Measurements from ENCODE around the gene CWH43. TPM values are rescaled to one million over a fixed set of nuclear protein-coding genes. Genes with fewer than 3 reads are reported as not detected.
"Not testable (repeated sequence)": the region's sequence is repeated elsewhere in the genome, so short reads cannot be mapped to it uniquely, and the experiment has no call there.

The CWH43 gene
- total RNA-seq, 1 experiment from 2014 or later = not detected

- DNase-seq (ENCODE audit: low read depth) = no peak
Measured at GRCh38 chr4:48976041-48976440, 10.0 kb upstream of the CWH43 start.

DNA sequence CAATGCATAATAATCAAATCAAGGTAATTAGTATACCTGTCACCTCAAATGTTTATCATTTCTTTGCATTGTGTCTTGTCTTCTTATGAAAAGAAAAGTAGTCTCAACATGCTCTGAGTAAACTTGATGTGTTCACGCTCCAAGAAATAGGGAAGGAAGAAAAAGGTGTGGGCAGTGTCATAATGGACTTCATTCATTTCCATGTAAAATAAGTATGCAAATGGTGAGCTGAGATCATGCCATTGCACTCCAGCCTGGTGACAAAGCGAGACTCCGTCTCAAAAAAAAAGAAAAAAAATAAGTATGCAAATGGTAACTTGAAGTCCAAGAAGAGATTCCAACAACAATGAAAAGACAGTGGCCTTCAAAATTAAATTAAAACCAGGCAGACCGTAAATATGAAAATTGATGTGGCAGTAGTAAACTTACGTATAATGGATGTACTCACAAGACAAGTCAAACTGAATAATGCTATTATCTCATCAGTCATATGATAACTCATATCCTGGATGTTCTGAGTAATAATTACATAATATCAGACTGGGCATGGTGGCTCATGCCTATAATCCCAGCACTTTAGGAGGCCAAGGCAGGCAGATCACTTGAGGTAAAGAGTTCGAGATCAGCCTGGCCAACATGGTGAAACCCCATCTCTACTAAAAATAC lies 6.0 kb upstream of the CWH43 start:
- no peak for DNase-seq (ENCODE audit: low read depth)

- not testable (repeated sequence) for DNase-seq (ENCODE audit: low read depth)
Measured at GRCh38 chr4:48984005-48984404, 2.1 kb upstream of the CWH43 start.

DNA sequence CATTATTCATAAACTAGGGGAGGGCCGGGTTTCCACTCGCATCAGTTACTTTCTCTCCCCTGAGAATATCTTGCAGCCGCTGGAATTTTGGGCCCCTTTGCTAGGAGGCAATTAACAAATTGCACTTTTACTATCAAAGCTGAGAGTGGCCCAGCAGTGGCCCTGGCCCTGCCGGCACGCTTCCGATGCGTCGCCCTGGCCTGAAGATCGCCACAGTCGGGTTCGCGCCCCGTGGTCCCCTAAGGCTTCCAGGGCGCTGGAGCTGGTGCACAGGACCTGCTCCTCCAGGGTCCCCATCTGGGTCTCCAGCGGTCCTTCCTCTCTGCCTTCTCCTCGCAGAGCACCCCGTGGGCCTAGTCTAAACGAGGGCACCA lies 486 bp upstream of the CWH43 start:
- DNase-seq (ENCODE audit: low read depth) = no peak

- no peak for DNase-seq (ENCODE audit: low read depth)
Measured at GRCh38 chr4:48986654-48987164, 634 bp downstream of the CWH43 start.

DNA sequence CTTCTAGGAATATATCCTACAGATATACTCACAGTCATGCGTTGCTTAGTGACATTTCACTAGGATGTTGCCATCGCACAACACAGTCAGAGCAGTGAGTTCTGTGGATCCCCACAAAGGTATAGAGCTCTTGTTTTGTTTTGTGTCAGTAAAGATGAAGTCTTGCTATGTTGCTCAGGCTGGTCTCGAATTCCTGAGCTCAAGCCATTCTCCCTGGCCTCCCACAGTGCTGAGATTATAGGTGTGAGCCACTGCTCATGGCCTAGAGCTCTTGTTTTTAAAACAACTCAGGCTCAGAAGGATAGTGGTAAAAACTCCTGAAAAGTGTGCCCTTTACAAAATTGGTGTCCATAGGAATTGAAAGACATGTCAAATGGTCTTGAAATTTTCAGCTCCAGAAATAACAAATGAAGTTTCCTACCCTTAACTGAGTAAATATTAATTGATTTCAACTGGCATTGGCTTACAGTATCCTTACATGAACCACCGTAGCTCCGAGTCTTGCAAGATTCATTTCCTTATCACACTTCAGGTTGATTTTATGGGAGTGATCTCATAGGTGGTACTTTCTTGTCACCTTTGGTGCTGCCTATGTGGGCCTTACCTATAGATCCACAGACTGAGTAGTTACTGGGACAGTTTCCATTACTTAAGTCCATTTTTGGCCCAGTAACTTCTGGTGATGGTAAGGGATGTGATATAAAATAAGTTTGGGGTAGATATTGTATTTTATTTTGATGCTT lies 3.6 kb downstream of the CWH43 start:
- no peak for DNase-seq (ENCODE audit: low read depth)

DNA sequence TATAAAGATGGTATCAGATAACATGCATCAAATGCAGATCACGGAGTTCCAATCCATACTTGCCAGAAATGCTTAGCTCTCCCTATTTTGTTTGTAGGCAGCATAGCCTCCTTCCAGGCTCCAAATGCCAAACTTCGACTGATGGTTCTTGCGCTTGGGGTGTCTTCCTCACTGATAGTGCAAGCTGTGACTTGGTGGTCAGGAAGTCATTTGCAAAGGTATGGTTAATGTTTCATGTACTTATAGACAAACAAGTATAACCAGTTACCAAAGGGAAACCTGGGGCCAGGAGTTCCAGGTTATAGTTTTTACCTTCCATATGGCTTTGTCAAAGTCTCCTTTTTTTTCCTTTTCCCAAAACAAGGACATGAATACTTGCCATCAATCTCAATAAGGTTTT lies 5.3 kb downstream of the CWH43 start:
- DNase-seq (ENCODE audit: low read depth) = no peak

GRCh38 chr4:48997962-48998361 lies 11.9 kb downstream of the CWH43 start:
- DNase-seq (ENCODE audit: low read depth) = no peak

DNA sequence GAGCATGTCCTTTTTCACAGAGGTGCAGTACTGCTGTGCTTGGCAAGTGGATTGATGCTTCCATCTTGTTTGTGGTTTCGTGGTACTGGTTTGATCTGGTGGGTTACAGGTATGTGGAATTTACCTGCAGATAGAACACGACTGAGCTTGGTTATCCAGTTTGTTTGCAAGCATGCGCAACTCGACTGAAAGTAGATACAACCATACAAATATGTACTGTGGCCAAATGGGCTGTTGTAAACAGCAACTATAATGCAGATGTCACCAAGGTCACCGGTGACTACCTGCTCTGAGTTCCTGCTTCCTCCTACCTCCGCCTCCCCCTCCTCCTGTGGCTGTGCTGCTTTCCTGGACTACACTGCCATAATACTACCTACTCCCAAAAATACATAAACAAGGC lies 12.4 kb downstream of the CWH43 start:
- no peak for DNase-seq (ENCODE audit: low read depth)

DNA sequence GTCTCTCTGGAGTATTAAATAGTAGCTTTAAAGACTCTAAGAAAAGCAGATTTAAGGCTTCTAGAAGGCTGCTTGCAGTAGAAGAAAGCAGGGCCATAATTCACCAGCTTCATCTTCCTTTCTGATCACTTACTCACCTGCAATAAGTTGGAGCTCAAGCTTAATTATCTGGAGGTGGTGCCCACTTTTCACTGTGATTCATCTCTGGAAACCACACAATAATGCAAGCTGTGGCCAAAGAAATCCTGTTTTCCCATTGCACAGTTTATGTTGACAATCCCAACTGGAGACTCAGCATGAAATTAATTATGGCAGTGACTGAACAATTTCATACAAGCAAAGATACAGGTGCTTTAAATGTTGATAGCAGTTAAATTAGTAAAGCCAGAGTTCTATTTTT lies 14.7 kb downstream of the CWH43 start:
- DNase-seq (ENCODE audit: low read depth) = peak; percentile 20

DNA sequence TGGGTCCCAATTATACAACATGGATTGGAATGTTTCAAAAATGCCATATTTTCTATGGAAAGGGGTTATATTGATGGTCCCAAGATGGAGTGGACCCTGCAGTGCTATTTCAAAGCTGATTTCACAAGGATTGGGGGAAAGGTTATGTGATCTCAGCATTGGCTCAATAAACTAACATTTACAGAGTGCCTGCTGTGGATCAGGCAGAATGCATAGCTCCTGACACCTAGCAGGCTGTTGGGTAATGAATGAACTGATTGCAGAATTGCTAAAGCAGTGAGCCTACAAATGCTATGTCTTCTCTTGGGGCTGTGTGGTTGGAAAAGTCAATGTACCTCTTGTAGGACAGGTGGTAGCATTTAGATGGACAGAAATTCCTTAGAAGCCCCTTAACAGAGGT lies 16.9 kb downstream of the CWH43 start:
- DNase-seq (ENCODE audit: low read depth) = no peak

GRCh38 chr4:49018718-49019295 lies 32.7 kb downstream of the CWH43 start:
- no peak for DNase-seq (ENCODE audit: low read depth)

DNA sequence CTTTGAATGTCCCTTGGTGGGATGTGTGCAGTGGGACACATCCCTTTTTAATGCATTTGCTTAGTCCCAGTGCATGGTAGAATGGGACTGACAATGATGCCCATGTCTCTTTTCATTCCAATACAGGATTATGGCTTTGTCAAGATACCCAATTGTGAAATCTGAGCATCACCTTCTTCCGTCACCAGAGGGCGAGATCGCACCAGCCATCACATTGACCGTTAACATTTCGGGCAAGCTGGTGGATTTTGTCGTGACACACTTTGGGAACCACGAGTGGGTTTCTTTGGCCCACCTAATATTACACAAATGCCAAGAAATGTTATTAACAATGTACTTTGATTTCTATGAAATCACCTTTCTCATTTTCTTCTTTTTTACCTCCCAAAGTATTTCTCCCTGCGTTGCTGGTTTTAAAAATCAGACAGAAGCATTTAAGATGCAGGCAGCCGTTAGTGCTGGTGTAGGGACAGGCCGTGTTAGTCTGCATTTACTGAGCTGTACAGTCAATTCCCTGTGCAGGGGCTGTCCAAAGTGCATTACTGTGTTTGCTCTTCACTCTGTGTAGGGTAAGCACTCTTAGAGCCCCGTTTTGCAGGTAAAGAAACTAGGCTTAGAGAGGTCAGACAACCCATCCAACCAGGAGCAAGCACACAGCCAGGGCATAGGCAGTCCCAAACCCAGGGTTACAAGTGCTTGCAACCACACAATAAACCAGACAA lies 46.5 kb downstream of the CWH43 start:
- peak; percentile 27 for DNase-seq (ENCODE audit: low read depth)

- DNase-seq (ENCODE audit: low read depth) = no peak
Measured at GRCh38 chr4:49036528-49036927, 50.5 kb downstream of the CWH43 start.

DNA sequence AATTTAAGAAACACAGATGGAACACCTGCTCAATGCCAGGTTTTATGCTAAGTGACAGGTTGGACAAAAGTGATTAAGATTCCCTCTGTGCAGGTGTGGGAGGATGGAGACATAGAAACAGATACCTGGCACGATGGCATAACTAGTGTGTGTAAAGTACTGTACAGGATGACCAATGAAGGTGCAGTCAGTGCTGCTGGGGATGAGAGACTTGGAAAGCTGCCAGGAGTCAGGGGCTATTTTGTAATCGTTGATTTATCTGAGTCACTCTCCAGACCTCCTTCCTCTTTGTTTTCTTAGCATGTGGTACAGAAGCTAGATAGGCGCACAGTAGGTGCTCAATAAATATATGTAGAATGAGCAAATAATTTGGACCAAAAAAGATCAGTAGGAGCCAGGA lies 58.2 kb downstream of the CWH43 start:
- DNase-seq (ENCODE audit: low read depth) = no peak

DNA sequence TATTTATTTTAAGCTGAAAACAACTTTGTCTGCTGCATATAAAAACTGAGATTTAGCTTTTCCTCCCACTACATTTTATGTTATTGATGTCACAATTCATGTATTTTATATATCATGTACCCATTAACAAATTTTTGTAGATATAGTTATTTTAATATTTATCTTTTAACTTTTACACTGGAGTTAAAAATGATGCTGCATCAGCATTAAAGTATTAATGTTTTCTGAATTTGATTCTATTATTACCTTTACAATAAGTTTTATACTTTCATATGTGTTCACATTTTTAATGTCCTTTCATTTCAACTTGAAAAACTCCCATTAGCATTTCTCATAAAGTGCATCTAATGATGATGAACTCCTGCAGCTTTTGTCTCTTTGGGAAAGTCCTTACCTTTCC lies 72.2 kb downstream of the CWH43 start:
- DNase-seq (ENCODE audit: low read depth) = no peak

GRCh38 chr4:49063670-49064069 lies 77.6 kb downstream of the CWH43 start:
- DNase-seq (ENCODE audit: low read depth) = no peak

GRCh38 chr4:49072196-49072595 lies 86.1 kb downstream of the CWH43 start:
- DNase-seq (ENCODE audit: low read depth) = not testable (repeated sequence)

- DNase-seq (ENCODE audit: low read depth) = not testable (repeated sequence)
Measured at GRCh38 chr4:49091883-49092282, 105.8 kb downstream of the CWH43 start.

DNA sequence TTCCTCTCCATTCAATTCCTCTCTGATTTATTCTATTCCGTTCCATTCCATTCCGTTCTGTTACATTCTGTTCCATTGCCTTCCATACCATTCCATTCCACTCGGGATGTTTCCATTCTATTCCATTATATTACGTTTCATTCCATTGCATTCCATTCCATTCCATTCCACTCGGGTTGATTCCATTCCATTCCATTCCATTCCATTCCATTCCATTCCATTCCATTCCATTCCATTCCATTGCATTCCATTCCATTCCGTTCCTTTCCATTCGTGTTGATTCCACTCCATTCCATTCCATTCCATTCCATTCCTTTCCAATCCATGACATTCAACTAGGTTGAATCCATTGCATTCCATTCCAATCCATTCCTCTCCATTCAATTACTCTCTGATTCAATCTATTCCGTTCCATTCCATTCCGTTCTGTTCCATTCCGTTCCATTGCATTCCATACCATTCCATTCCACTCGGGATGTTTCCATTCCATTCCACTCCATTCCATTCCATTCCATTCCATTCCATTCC lies 106.6 kb downstream of the CWH43 start:
- DNase-seq (ENCODE audit: low read depth) = not testable (repeated sequence)

GRCh38 chr4:49096215-49096614 lies 110.1 kb downstream of the CWH43 start:
- DNase-seq (ENCODE audit: low read depth) = not testable (repeated sequence)

DNA sequence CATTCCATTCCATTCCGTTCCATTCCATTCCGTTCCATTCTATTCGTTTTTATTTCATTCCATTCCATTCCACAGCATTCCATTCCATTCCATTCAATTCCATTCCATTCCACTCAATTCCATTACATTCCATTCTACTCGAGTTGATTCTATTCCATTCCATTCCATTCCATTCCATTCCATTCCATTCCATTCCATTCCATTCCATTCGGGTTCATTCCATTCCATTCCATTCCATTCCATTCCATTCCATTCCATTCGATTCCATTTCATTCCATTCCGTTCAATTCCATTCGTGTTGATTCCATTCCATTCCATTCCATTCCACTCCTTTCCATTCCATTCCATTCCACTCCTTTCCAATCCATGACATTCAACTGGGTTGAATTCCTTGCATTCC lies 110.6 kb downstream of the CWH43 start:
- not testable (repeated sequence) for DNase-seq (ENCODE audit: low read depth)

Measured in Daoy (cell line).